HepG2 (cell line): Measurements from ENCODE around the gene BST1. TPM values are rescaled to one million over a fixed set of nuclear protein-coding genes. Genes with fewer than 3 reads are reported as not detected.
A peak's percentile ranks its signal among the peaks of the same experiment; 100 is the strongest.

ENCODE experiments used
- AHDC1 ChIP-seq: sonication (generic); formaldehyde crosslinking; IDR thresholded peaks from 2 replicates; pipeline ENCODE4 v1.5.1; 2020; ENCODE audit warnings: mild to moderate bottlenecking, missing genetic modification reagents, borderline replicate concordance
- HCFC1 ChIP-seq: fragments of 150-350 bp; IDR thresholded peaks from 2 replicates; pipeline ENCODE4 v1.6.1; 2014; ENCODE audit warnings: low read depth, low read length
- IKZF4 ChIP-seq: sonication (generic); formaldehyde crosslinking; IDR thresholded peaks from 2 replicates; pipeline ENCODE4 v1.5.1; 2020; ENCODE audit warnings: borderline replicate concordance, mild to moderate bottlenecking, low read depth, missing genetic modification reagents; ENCODE audit errors: not compliant biosample characterization
- KDM3A ChIP-seq: IDR thresholded peaks from 2 replicates; pipeline ENCODE4 v1.6.1; 2018; ENCODE audit warnings: low read depth, missing compliant biosample characterization
- MBNL3 ChIP-seq: fragments of 250-450 bp; sonication (Bioruptor Pico); conservative IDR thresholded peaks from 2 replicates; pipeline ENCODE4 v1.8.0; 2022; ENCODE audit warnings: mild to moderate bottlenecking, inconsistent platforms
- MED8 ChIP-seq: sonication (generic); formaldehyde crosslinking; IDR thresholded peaks from 2 replicates; pipeline ENCODE4 v1.8.1; 2023; ENCODE audit warnings: mild to moderate bottlenecking, missing genetic modification reagents; ENCODE audit not compliant: insufficient replicate concordance
- ONECUT2 ChIP-seq: sonication (generic); formaldehyde crosslinking; IDR thresholded peaks from 2 replicates; pipeline ENCODE4 v1.4.0; 2020; ENCODE audit warnings: missing genetic modification reagents
- SP2 ChIP-seq: sonication (generic); formaldehyde crosslinking; IDR thresholded peaks from 2 replicates; pipeline ENCODE4 v1.5.1; 2020; ENCODE audit warnings: mild to moderate bottlenecking, missing genetic modification reagents
- ZBTB25 ChIP-seq: IDR thresholded peaks from 2 replicates; pipeline ENCODE4 v1.6.1; 2018; ENCODE audit warnings: missing genetic modification reagents
- ZNF335 ChIP-seq: sonication (generic); formaldehyde crosslinking; IDR thresholded peaks from 2 replicates; pipeline ENCODE4 v1.4.0; 2020; ENCODE audit warnings: missing genetic modification reagents
- ZNF776 ChIP-seq: sonication (generic); formaldehyde crosslinking; IDR thresholded peaks from 2 replicates; pipeline ENCODE4 v1.4.0; 2020; ENCODE audit warnings: mild to moderate bottlenecking, missing genetic modification reagents
- ZNF784 ChIP-seq: sonication (generic); formaldehyde crosslinking; IDR thresholded peaks from 2 replicates; pipeline ENCODE4 v1.5.1; 2020; ENCODE audit warnings: missing genetic modification reagents, mild to moderate bottlenecking, borderline replicate concordance
- polyA plus RNA-seq, 8 experiments: library from polyadenylated mRNA; depleted of rRNA in 3 of 8; stranded (reverse) in 7 of 8; unstranded in 1 of 8; fragments of >200 nt; fragmentation: Illumina TruSeq in 4 of 8; extraction: Trizol in 4 of 8; gene quantifications; 2 replicates each; pipeline versions ENCODE4 v1.2.1 to v1.2.3, GENCODE V29; 2011 to 2016; ENCODE audit warnings: low read depth in 4 of 8, missing spikeins in 1 of 8, mixed read lengths in 1 of 8; ENCODE audit not compliant: insufficient read depth in 1 of 8
- total RNA-seq, 5 experiments: library from RNA; depleted of rRNA; stranded (reverse); fragments of >200 nt; fragmentation: Illumina TruSeq; extraction: Trizol; gene quantifications; 2 replicates each; pipeline ENCODE4 v1.2.3, GENCODE V29; 2016; ENCODE audit warnings: low read depth in 1 of 5
- TF ChIP-seq, protein P1 (sequence below): sonication (generic); formaldehyde crosslinking; IDR thresholded peaks from 2 replicates; pipeline ENCODE4 v1.4.0; 2020; ENCODE audit warnings: missing genetic modification reagents, borderline replicate concordance
- TF ChIP-seq, protein P2 (sequence below): sonication (generic); formaldehyde crosslinking; IDR thresholded peaks from 2 replicates; pipeline ENCODE4 v1.5.0; 2020; ENCODE audit warnings: missing genetic modification reagents

The BST1 gene
- total and polyA plus RNA-seq, 2 of the 13 experiments (the other 11 are each of a cell fraction or from before 2014, with no cell fraction given), result 0.09 to 0.49 TPM

GRCh38 chr4:15681372-15682241 lies 21.3 kb upstream of the BST1 start, which contains the start of gene FAM200B (continued):
- TF ChIP-seq MBNL3, result no peak
- TF ChIP-seq IKZF4 (CRISPR knock-in tag), result peak; percentile 23
- TF ChIP-seq KDM3A (CRISPR knock-in tag), result peak; percentile 72; the same call in 1 of the 2 replicates
- TF ChIP-seq, protein P1, sequence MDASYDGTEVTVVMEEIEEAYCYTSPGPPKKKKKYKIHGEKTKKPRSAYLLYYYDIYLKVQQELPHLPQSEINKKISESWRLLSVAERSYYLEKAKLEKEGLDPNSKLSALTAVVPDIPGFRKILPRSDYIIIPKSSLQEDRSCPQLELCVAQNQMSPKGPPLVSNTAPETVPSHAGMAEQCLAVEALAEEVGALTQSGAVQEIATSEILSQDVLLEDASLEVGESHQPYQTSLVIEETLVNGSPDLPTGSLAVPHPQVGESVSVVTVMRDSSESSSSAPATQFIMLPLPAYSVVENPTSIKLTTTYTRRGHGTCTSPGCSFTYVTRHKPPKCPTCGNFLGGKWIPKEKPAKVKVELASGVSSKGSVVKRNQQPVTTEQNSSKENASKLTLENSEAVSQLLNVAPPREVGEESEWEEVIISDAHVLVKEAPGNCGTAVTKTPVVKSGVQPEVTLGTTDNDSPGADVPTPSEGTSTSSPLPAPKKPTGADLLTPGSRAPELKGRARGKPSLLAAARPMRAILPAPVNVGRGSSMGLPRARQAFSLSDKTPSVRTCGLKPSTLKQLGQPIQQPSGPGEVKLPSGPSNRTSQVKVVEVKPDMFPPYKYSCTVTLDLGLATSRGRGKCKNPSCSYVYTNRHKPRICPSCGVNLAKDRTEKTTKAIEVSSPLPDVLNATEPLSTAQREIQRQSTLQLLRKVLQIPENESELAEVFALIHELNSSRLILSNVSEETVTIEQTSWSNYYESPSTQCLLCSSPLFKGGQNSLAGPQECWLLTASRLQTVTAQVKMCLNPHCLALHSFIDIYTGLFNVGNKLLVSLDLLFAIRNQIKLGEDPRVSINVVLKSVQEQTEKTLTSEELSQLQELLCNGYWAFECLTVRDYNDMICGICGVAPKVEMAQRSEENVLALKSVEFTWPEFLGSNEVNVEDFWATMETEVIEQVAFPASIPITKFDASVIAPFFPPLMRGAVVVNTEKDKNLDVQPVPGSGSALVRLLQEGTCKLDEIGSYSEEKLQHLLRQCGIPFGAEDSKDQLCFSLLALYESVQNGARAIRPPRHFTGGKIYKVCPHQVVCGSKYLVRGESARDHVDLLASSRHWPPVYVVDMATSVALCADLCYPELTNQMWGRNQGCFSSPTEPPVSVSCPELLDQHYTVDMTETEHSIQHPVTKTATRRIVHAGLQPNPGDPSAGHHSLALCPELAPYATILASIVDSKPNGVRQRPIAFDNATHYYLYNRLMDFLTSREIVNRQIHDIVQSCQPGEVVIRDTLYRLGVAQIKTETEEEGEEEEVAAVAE, result no peak
- TF ChIP-seq HCFC1, result no peak; the same call in 1 of the 2 replicates
- no peak for TF ChIP-seq ONECUT2 (CRISPR knock-in tag)
- 0 out of 2 replicates have a peak, but pooled peaks have one; percentile 48 for TF ChIP-seq SP2 (CRISPR knock-in tag)
- TF ChIP-seq ZNF335, result 0 out of 2 replicates have a peak, but pooled peaks have one; percentile 28
- TF ChIP-seq ZBTB25 (CRISPR knock-in tag), result peak; percentile 10
- peak; percentile 85 for TF ChIP-seq MED8
- TF ChIP-seq, protein P2, sequence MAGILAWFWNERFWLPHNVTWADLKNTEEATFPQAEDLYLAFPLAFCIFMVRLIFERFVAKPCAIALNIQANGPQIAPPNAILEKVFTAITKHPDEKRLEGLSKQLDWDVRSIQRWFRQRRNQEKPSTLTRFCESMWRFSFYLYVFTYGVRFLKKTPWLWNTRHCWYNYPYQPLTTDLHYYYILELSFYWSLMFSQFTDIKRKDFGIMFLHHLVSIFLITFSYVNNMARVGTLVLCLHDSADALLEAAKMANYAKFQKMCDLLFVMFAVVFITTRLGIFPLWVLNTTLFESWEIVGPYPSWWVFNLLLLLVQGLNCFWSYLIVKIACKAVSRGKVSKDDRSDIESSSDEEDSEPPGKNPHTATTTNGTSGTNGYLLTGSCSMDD (CRISPR knock-in tag), result no peak
- TF ChIP-seq ZNF776 (CRISPR knock-in tag), result peak; percentile 82; the same call in 1 of the 2 replicates
- 0 out of 2 replicates have a peak, but pooled peaks have one; percentile 14 for TF ChIP-seq AHDC1 (CRISPR knock-in tag)
- TF ChIP-seq ZNF784, result no peak
